Measurements from ENCODE around the gene GMDS.
A peak's percentile ranks its signal among the peaks of the same experiment; 100 is the strongest.

The GMDS gene

DNA sequence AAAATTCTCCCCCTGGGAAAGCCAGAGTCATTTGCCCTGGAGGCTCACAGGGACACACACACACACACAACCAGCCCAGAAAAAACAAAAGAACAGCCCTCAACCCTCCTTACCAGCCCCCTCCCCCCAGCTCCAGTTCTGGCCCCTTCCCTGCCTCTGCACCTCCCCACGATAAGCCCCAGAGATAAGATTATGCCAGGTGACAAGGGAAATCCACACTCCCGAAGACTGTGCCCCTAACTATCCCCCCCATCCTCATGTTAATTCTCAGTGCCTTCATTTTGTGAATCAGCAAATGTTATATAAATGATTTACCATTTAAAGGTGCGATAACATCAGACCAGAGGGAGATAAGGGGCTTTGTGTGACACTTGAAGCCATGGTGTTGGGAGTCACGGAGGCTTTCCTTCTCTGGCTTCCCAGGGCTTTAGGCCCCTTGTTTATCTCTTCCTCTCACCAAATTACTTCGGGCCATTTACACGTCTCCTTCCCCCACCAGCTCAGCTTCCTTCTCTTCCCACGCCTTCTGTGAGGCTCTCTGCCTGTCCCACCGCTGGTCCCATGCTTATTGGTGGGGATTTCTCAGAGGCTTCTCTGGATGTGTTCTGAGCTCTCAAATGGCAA, 648.2 kb downstream of the GMDS start:
- Histone ChIP-seq H3K36me3 (ENCODE audit: insufficient read depth, low read length) (no peaks in the 10 kb centered on the region), H3K4me3 (ENCODE audit: low read length, poor library complexity, severe bottlenecking) (no peak overlapping the region), H3K27me3 (ENCODE audit: insufficient read depth, low read length, poor library complexity, severe bottlenecking) (no peaks in the 10 kb centered on the region), H3K9ac (ENCODE audit: low read depth, low read length, poor library complexity, severe bottlenecking) (no peak overlapping the region), H3K4me1 (ENCODE audit: insufficient read depth, low read length, poor library complexity, severe bottlenecking) (peaks cover 19% of the 10 kb centered on the region), H2AFZ (ENCODE audit: low read length) (no peak overlapping the region), H3F3A (ENCODE audit: low read depth) (no peaks in the 10 kb centered on the region), H3K79me2 (ENCODE audit: insufficient read depth, low read length) (no peaks in the 10 kb centered on the region), H3K9me2 (replicated peaks; ENCODE audit: low read depth, low read length) (no peaks in the 10 kb centered on the region), H3K4me2 (ENCODE audit: low read depth, low read length, poor library complexity, severe bottlenecking) (no peak overlapping the region), H3K9me3 (ENCODE audit: insufficient read depth, low read depth, low read length) (no peaks in the 10 kb centered on the region), H4K20me1 (ENCODE audit: insufficient read depth, low read length, poor library complexity, severe bottlenecking) (no peaks in the 10 kb centered on the region)
- TF ChIP-seq EZH2phosphoT487 (IDR thresholded peaks at IDR 0.05; ENCODE audit: borderline replicate concordance), result no peak
- TF ChIP-seq, protein P1, sequence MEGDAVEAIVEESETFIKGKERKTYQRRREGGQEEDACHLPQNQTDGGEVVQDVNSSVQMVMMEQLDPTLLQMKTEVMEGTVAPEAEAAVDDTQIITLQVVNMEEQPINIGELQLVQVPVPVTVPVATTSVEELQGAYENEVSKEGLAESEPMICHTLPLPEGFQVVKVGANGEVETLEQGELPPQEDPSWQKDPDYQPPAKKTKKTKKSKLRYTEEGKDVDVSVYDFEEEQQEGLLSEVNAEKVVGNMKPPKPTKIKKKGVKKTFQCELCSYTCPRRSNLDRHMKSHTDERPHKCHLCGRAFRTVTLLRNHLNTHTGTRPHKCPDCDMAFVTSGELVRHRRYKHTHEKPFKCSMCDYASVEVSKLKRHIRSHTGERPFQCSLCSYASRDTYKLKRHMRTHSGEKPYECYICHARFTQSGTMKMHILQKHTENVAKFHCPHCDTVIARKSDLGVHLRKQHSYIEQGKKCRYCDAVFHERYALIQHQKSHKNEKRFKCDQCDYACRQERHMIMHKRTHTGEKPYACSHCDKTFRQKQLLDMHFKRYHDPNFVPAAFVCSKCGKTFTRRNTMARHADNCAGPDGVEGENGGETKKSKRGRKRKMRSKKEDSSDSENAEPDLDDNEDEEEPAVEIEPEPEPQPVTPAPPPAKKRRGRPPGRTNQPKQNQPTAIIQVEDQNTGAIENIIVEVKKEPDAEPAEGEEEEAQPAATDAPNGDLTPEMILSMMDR (conservative IDR thresholded peaks at IDR 0.05; ENCODE audit: low read length), result no peak

DNA sequence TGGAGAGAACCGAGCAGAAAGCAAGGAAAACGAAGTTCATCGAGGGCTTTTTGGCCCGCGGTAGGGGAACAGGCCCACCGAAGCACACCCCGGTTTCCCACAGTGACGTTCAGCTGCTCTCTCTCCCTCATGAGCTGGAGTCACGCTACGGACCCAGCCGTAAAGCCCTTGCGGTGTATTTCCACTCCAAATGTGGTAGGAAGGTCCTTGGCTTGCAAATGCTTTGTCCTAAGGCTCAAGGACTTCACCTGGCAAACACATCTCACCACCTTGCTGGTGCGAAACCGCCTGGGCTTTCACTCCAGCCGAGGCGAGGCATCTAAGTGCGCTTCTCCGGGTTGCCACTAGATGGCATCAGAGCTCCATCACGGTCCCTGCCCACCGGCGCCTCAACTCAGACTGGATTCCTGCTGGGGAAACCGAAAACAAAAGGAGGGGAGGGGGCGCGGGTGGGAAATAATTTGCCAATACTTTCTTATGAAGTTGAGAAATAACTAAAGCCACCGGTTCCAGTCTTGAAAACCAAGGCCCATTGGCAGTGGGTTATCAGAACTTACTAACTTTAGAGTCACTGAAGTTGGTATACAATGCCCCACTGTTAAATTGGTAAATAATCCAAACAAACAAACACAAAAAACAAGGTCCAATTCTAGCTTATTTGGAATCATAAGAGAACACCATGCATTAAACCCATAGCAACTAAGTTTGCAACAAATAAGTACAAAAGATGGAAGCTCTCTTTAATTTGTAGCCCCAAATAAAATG, 649.1 kb downstream of the GMDS start:
- Histone ChIP-seq H3K4me2 (ENCODE audit: low read depth, low read length, poor library complexity, severe bottlenecking) (peak overlapping the region; percentile 95), H3K27me3 (ENCODE audit: insufficient read depth, low read length, poor library complexity, severe bottlenecking) (no peaks in the 10 kb centered on the region), H3K36me3 (ENCODE audit: insufficient read depth, low read length) (no peaks in the 10 kb centered on the region), H2AFZ (ENCODE audit: low read length) (peak overlapping the region; percentile 93), H3K4me1 (ENCODE audit: insufficient read depth, low read length, poor library complexity, severe bottlenecking) (peaks cover 21% of the 10 kb centered on the region), H4K20me1 (ENCODE audit: insufficient read depth, low read length, poor library complexity, severe bottlenecking) (no peaks in the 10 kb centered on the region), H3K4me3 (ENCODE audit: low read length, poor library complexity, severe bottlenecking) (peak overlapping the region; percentile 77), H3K9ac (ENCODE audit: low read depth, low read length, poor library complexity, severe bottlenecking) (peak overlapping the region; percentile 51), H3F3A (ENCODE audit: low read depth) (no peaks in the 10 kb centered on the region), H3K9me2 (replicated peaks; ENCODE audit: low read depth, low read length) (no peaks in the 10 kb centered on the region), H3K9me3 (ENCODE audit: insufficient read depth, low read depth, low read length) (no peaks in the 10 kb centered on the region), H3K79me2 (ENCODE audit: insufficient read depth, low read length) (no peaks in the 10 kb centered on the region)
- TF ChIP-seq, protein P1 (conservative IDR thresholded peaks at IDR 0.05; ENCODE audit: low read length), result peak; percentile 95
- no peak for TF ChIP-seq EZH2phosphoT487 (IDR thresholded peaks at IDR 0.05; ENCODE audit: borderline replicate concordance)

DNA sequence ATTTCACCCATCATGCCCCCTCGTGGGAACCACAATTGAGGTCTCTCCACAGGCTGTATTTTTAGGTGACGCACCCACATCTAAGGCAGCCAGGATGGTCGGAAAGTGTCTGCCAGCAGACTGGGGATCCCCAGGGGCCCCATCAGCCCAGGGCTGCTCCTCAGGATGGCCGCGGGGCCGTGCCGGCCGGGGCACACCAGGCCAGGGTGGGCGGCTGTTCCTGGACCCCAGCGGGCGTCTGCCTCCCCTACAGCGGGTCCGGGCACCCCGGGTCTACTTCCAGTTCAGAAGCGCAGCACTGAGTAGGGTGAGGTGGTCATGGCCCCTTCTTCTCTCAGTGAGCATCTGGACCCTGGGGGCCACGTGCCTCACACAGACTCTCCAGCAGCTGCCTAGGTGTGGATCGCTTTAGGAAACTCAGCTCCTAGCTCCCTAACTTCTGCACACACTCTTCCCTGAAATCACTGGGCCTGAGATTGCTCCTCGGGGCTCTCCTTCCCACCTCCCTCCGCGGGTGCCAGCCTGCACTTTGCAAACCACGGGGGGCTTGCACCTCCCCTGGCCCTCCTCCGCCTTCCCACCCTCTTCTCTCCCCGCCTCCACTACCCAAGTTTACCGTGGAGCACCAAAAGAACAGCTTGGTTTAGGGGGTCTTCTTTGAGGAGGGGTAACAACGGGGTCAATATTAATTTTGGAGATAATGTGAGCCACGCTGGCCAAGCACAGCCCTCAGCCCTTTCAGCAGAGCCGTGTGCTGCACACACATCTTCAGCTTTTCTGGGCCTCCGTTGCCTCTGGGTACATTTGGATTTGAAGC, 649.9 kb downstream of the GMDS start:
- Histone ChIP-seq H3F3A (ENCODE audit: low read depth) (no peaks in the 10 kb centered on the region), H4K20me1 (ENCODE audit: insufficient read depth, low read length, poor library complexity, severe bottlenecking) (no peaks in the 10 kb centered on the region), H3K4me3 (ENCODE audit: low read length, poor library complexity, severe bottlenecking) (peak overlapping the region; percentile 77), H3K27me3 (ENCODE audit: insufficient read depth, low read length, poor library complexity, severe bottlenecking) (no peaks in the 10 kb centered on the region), H2AFZ (ENCODE audit: low read length) (peak overlapping the region; percentile 93), H3K9ac (ENCODE audit: low read depth, low read length, poor library complexity, severe bottlenecking) (peak overlapping the region; percentile 51), H3K9me3 (ENCODE audit: insufficient read depth, low read depth, low read length) (no peaks in the 10 kb centered on the region), H3K9me2 (replicated peaks; ENCODE audit: low read depth, low read length) (no peaks in the 10 kb centered on the region), H3K36me3 (ENCODE audit: insufficient read depth, low read length) (no peaks in the 10 kb centered on the region), H3K4me1 (ENCODE audit: insufficient read depth, low read length, poor library complexity, severe bottlenecking) (peaks cover 21% of the 10 kb centered on the region), H3K4me2 (ENCODE audit: low read depth, low read length, poor library complexity, severe bottlenecking) (peak overlapping the region; percentile 95), H3K79me2 (ENCODE audit: insufficient read depth, low read length) (no peaks in the 10 kb centered on the region)
- no peak for TF ChIP-seq EZH2phosphoT487 (IDR thresholded peaks at IDR 0.05; ENCODE audit: borderline replicate concordance)
- TF ChIP-seq, protein P1 (conservative IDR thresholded peaks at IDR 0.05; ENCODE audit: low read length), result no peak

All from Loucy (cell line).